K562 (cell line): ENCODE measurements around the gene GABRP. TPM values are rescaled to one million over a fixed set of nuclear protein-coding genes. Genes with fewer than 3 reads are reported as not detected.

ENCODE experiments used
- ATAC-seq: fragments of 200-7000 bp; cut with Tn5 transposase; 3 replicates; pipeline ENCODE4 v1.9.1; 2020; ENCODE audit warnings: moderate library complexity
- BruUV-seq: library from RNA; stranded (reverse); fragments of 400-500 nt; replicated peaks from 2 replicates; lab custom pipeline; 2021; lab: Mats Ljungman, UMichigan
- CTCF ChIA-PET: fragments of 300-600 bp; formaldehyde crosslinking; extraction: SDS; loops from one replicate; lab custom pipeline; 2021; ENCODE audit warnings: low intra/inter-chr PET ratio; lab: Yijun Ruan, JAX
- POLR2A ChIA-PET: fragments of 300-600, 350-650 bp; sonication (Branson Sonifier 250); formaldehyde crosslinking; extraction: SDS; loops from one replicate; lab custom pipeline; 2021; ENCODE audit warnings: antibody characterized with exemption, inconsistent platforms; lab: Yijun Ruan, JAX
- DNase-seq, 4 experiments: peaks; one replicate each; pipeline versions ENCODE4 v3.0.0 to v3.0.0-alpha.2; 2011 to 2018; ENCODE audit warnings: low spot score in 3 of 4, mixed read lengths in 3 of 4; ENCODE audit errors: extremely low read depth in 1 of 4
- FAIRE-seq: peaks from 2 replicates; lab custom pipeline; 2011; peaks lifted over from hg19 to GRCh38; lab: Jason Lieb, UNC
- H2AFZ ChIP-seq: 2 replicates; pipeline ENCODE4 v1.6.0; 2011; ENCODE audit warnings: low read depth, low read length, control low read depth, inconsistent platforms
- H3K27ac ChIP-seq: fragments of 200-600 bp; 3 replicates; pipeline ENCODE4 v1.8.0; 2011; ENCODE audit warnings: low read depth, mild to moderate bottlenecking, control low read depth, inconsistent platforms, low read length, moderate library complexity, mixed read lengths; ENCODE audit errors: extremely low read depth
- H3K27me3 ChIP-seq, 2 experiments: fragments of 300-600 bp in 1 of 2; 2 replicates in 1 of 2; 3 replicates in 1 of 2; pipeline versions ENCODE4 v1.6.0 to v1.8.0; 2011; ENCODE audit warnings: inconsistent platforms in 2 of 2, low read length in 2 of 2, mild to moderate bottlenecking in 1 of 2, mixed read lengths in 1 of 2, moderate library complexity in 1 of 2; ENCODE audit not compliant: control insufficient read depth in 2 of 2, insufficient read depth in 2 of 2
- H3K36me3 ChIP-seq: fragments of 300-600 bp; 3 replicates; pipeline ENCODE4 v1.8.0; 2011; ENCODE audit warnings: mild to moderate bottlenecking, low read length, inconsistent platforms; ENCODE audit not compliant: control insufficient read depth, insufficient read depth
- H3K4me1 ChIP-seq, 2 experiments: fragments of 200-600 bp in 1 of 2; replicated peaks in 1 of 2; 2 replicates in 1 of 2; 3 replicates in 1 of 2; pipeline versions ENCODE4 v1.5.1 to v1.8.0; 2011; ENCODE audit warnings: inconsistent platforms in 2 of 2, low read length in 2 of 2, mild to moderate bottlenecking in 1 of 2, mixed read lengths in 1 of 2, moderate library complexity in 1 of 2; ENCODE audit not compliant: control insufficient read depth in 2 of 2, insufficient read depth in 2 of 2
- H3K4me2 ChIP-seq: 2 replicates; pipeline ENCODE4 v1.6.1; 2011; ENCODE audit warnings: low read length, control low read depth, inconsistent platforms, mixed read lengths; ENCODE audit not compliant: insufficient read depth
- H3K4me3 ChIP-seq: fragments of 200-600 bp; sonication (generic), shearing (Covaris generic); 2 replicates; pipeline ENCODE4 v1.5.1; 2016; ENCODE audit warnings: control low read depth, inconsistent platforms
- H3K79me2 ChIP-seq: fragments of 200-600 bp; 3 replicates; pipeline ENCODE4 v1.8.0; 2011; ENCODE audit warnings: low read length, inconsistent platforms; ENCODE audit not compliant: control insufficient read depth, insufficient read depth
- H3K9ac ChIP-seq, 2 experiments: 2 replicates each; pipeline versions ENCODE4 v1.6.0 to v1.6.1; 2011; ENCODE audit warnings: low read depth in 2 of 2, low read length in 2 of 2, control low read depth in 1 of 2, inconsistent platforms in 1 of 2, mild to moderate bottlenecking in 1 of 2, mixed read lengths in 1 of 2; ENCODE audit not compliant: insufficient read depth in 1 of 2
- H3K9me1 ChIP-seq: one replicate; pipeline ENCODE4 v1.6.0; 2011; ENCODE audit warnings: inconsistent platforms, mild to moderate bottlenecking, low read length, moderate library complexity; ENCODE audit not compliant: control insufficient read depth, insufficient read depth
- H3K9me3 ChIP-seq: replicated peaks from 2 replicates; pipeline ENCODE4 v1.5.1; 2011; ENCODE audit warnings: low read depth, low read length, inconsistent platforms; ENCODE audit not compliant: control insufficient read depth, insufficient read depth
- H4K20me1 ChIP-seq: replicated peaks from 2 replicates; pipeline ENCODE4 v1.6.1; 2011; ENCODE audit warnings: low read length, inconsistent platforms, mixed read lengths; ENCODE audit not compliant: control insufficient read depth, insufficient read depth
- ATF7 ChIP-seq: fragments of 450-650 bp; IDR thresholded peaks from 2 replicates; pipeline ENCODE4 v1.7.1; 2014; ENCODE audit warnings: mild to moderate bottlenecking, moderate library complexity
- BDP1 ChIP-seq: IDR thresholded peaks from 3 replicates; pipeline ENCODE4 v1.6.1; 2011; ENCODE audit not compliant: insufficient read length, insufficient read depth
- C11orf30 ChIP-seq: fragments of 450-650 bp; IDR thresholded peaks from 2 replicates; pipeline ENCODE4 v1.6.1; 2016; ENCODE audit warnings: low read depth, mild to moderate bottlenecking
- EHMT2 ChIP-seq: fragments of 450-650 bp; IDR thresholded peaks from 2 replicates; pipeline ENCODE4 v1.6.1; 2018; ENCODE audit warnings: antibody characterized with exemption
- HEY1 ChIP-seq: fragments of 250-450 bp; sonication (Bioruptor Pico); IDR thresholded peaks from 2 replicates; pipeline ENCODE4 v1.5.0; 2020; ENCODE audit warnings: mild to moderate bottlenecking, moderate library complexity, borderline replicate concordance
- LEF1 ChIP-seq: fragments of 450-650 bp; IDR thresholded peaks from 2 replicates; pipeline ENCODE4 v1.6.1; 2016; ENCODE audit warnings: mild to moderate bottlenecking
- MAFF ChIP-seq: IDR thresholded peaks from 2 replicates; pipeline ENCODE4 v1.6.1; 2012; ENCODE audit warnings: low read length, improper control_type of control experiment
- MTA2 ChIP-seq: fragments of 450-650 bp; IDR thresholded peaks from 2 replicates; pipeline ENCODE4 v1.6.1; 2016; ENCODE audit warnings: low read depth
- NCOA2 ChIP-seq, 2 experiments: fragments of 450-650 bp; IDR thresholded peaks; 2 replicates each; pipeline ENCODE4 v1.6.1; 2018; ENCODE audit warnings: mild to moderate bottlenecking in 2 of 2, moderate library complexity in 1 of 2; ENCODE audit not compliant: partially characterized antibody in 2 of 2
- RNF219 ChIP-seq: fragments of 250-450 bp; sonication (Bioruptor Pico); IDR thresholded peaks from 2 replicates; pipeline ENCODE4 v1.5.0; 2022; ENCODE audit warnings: mild to moderate bottlenecking
- SMARCB1 ChIP-seq: IDR thresholded peaks from 2 replicates; pipeline ENCODE4 v1.6.1; 2011; ENCODE audit warnings: improper control_type of control experiment, low read depth; ENCODE audit not compliant: insufficient read length
- SNAPC5 ChIP-seq: fragments of 250-450 bp; sonication (Bioruptor Pico); IDR thresholded peaks from 2 replicates; pipeline ENCODE4 v1.8.0; 2021; ENCODE audit warnings: moderate library complexity, mild to moderate bottlenecking, inconsistent platforms
- SRSF9 ChIP-seq: fragments of 200-400 bp; formaldehyde crosslinking; IDR thresholded peaks from 2 replicates; pipeline ENCODE4 v1.6.1; 2017; ENCODE audit warnings: low read depth, low read length, borderline replicate concordance
- TOE1 ChIP-seq, 2 experiments: fragments of 450-650 bp in 1 of 2; sonication (generic) in 1 of 2; formaldehyde crosslinking in 1 of 2; IDR thresholded peaks; 2 replicates each; pipeline versions ENCODE4 v1.7.1 to v1.8.0; 2016 to 2022; ENCODE audit warnings: borderline replicate concordance in 2 of 2, mild to moderate bottlenecking in 2 of 2, antibody characterized with exemption in 1 of 2, inconsistent platforms in 1 of 2, low read depth in 1 of 2, missing genetic modification reagents in 1 of 2, moderate library complexity in 1 of 2
- ZNF263 ChIP-seq: sonication (generic); formaldehyde crosslinking; IDR thresholded peaks from 2 replicates; pipeline ENCODE4 v1.8.0; 2022; ENCODE audit warnings: mild to moderate bottlenecking, missing genetic modification reagents, borderline replicate concordance
- ZNF280B ChIP-seq: fragments of 250-450 bp; sonication (Bioruptor Pico); IDR thresholded peaks from 2 replicates; pipeline ENCODE4 v1.5.1; 2021; ENCODE audit warnings: mild to moderate bottlenecking
- ZNF449 ChIP-seq: fragments of 250-450 bp; sonication (Bioruptor Pico); IDR thresholded peaks from 2 replicates; pipeline ENCODE4 v1.8.0; 2022; ENCODE audit warnings: moderate library complexity, mild to moderate bottlenecking, inconsistent platforms
- WGBS: fragments of 100-300 bp; shearing (Covaris generic); methylation state at CpG from one replicate; pipeline ENCODE4 v1.1.6; 2016; ENCODE audit warnings: low coverage, mixed read lengths; ENCODE audit not compliant: insufficient coverage; ENCODE audit errors: missing lambda C conversion rate; 5-methylcytosine and 5-hydroxymethylcytosine counted together
- in situ Hi-C: fragments of 300-500 bp; cut with MboI; formaldehyde crosslinking; loops from 4 replicates; pipeline ENCODE4 v1.15.0; 2018; ENCODE audit warnings: inconsistent platforms, mixed read lengths
- intact Hi-C: fragments of 100-400 bp; cut with micrococcal nuclease; formaldehyde crosslinking; loops from 2 replicates; pipeline ENCODE4 v1.14.2; 2022
- polyA plus RNA-seq, 8 experiments: library from polyadenylated mRNA; depleted of rRNA in 4 of 8; stranded (reverse) in 5 of 8; unstranded in 3 of 8; fragments of >200 nt; fragmentation: Nextera tagmentation in 2 of 8; fragmentation: Illumina TruSeq in 1 of 8; extraction: Ambion mirVana in 2 of 8; extraction: Trizol in 1 of 8; gene quantifications; 2 replicates each; pipeline versions ENCODE4 v1.2.1 to v1.2.3, GENCODE V29; 2011 to 2014; ENCODE audit warnings: inconsistent platforms in 1 of 8, missing spikeins in 1 of 8
- total RNA-seq, 7 experiments: library from RNA; depleted of rRNA in 6 of 7; stranded (reverse); fragments of >200 nt in 6 of 7; fragmentation: Illumina TruSeq in 2 of 7; extraction: Trizol in 2 of 7; gene quantifications; 2 replicates each; pipeline versions ENCODE4 v1.2.1 to v1.2.3, GENCODE V29; 2011 to 2021; ENCODE audit warnings: low replicate concordance in 1 of 7

Gene GABRP
- total and polyA plus RNA-seq, 9 of the 15 experiments (the other 6 are each of a cell fraction or from before 2014, with no cell fraction given), result not detected

- ChIA-PET POLR2A (no interaction called here), CTCF (no interaction called here)
- H3K27me3 ChIP-seq, result no peaks in the 10 kb centered on the region
- no peaks in the 10 kb centered on the region for H3K9me3 ChIP-seq
- no peak overlapping the region for H3K4me2 ChIP-seq
- ATAC-seq (no peak), DNase-seq (no peak), FAIRE-seq (no peak)
- no peak overlapping the region for H3K4me3 ChIP-seq
- no TSS peak for BruUV-seq
- no peak for TF ChIP-seq RNF219
- no peak for TF ChIP-seq EHMT2
- no peak for TF ChIP-seq BDP1
- TF ChIP-seq NCOA2 (IDR thresholded peaks at IDR 0.05; ENCODE audit: partially characterized antibody in 2 of 2), result no peak
- TF ChIP-seq MAFF, result no peak
- no peak for TF ChIP-seq SMARCB1
- no peak for TF ChIP-seq TOE1 (IDR thresholded peaks at IDR 0.05; ENCODE audit: borderline replicate concordance)
- TF ChIP-seq TOE1 (CRISPR knock-in tag; IDR thresholded peaks at IDR 0.05; ENCODE audit: borderline replicate concordance, low read depth), result no peak
- TF ChIP-seq SRSF9, result no peak
- TF ChIP-seq ATF7, result no peak
- no peak for TF ChIP-seq ZNF280B (CRISPR knock-in tag)
- no peak for TF ChIP-seq ZNF449 (CRISPR knock-in tag)
- TF ChIP-seq C11orf30, result no peak
- no peak for TF ChIP-seq LEF1
- no peak for TF ChIP-seq SNAPC5 (CRISPR knock-in tag)
- TF ChIP-seq MTA2, result no peak
- no peak for TF ChIP-seq HEY1 (CRISPR knock-in tag)
- no peak for TF ChIP-seq ZNF263 (CRISPR knock-in tag)
- in situ Hi-C loops (no loop called here), intact Hi-C loops (no loop called here)
- no peaks in the 10 kb centered on the region for H3K36me3 ChIP-seq
- WGBS, result 0% methylated on average over 2 of the region's 2 CpGs
- H3K9ac ChIP-seq, result no peak overlapping the region
- no peak overlapping the region for H2AFZ ChIP-seq
- no peaks in the 10 kb centered on the region for H3K79me2 ChIP-seq
- no peak overlapping the region for H3K27ac ChIP-seq
- no peaks in the 10 kb centered on the region for H3K4me1 ChIP-seq
- H3K9me1 ChIP-seq, result no peaks in the 10 kb centered on the region
- H4K20me1 ChIP-seq, result no peaks in the 10 kb centered on the region
Measured at GRCh38 chr5:170849374-170849773, 65.8 kb downstream of the GABRP start.
